ENCODE data around the gene SMAP1.

DNA sequence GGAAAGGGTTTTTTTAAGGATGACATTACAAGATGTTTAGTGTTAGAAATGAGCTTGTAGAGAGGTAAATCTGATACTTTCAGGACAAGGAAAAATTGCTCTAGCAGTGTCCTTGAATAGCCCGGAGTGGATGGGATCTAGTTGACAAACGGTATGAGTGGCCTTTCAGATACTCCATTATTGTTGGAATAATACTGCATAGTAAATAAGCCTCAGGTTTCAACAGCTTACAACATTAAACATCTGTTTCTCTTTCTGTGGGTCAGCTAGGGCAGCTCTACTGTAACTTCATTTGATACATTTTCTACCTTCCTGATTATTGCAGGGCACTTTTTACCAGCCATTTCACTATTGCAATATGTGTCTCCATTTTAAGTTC, 171.2 kb downstream of the SMAP1 start:
- TF ChIP-seq POLR2A (IDR thresholded peaks at IDR 0.05) (no peak), EP300 (IDR thresholded peaks at IDR 0.05) (no peak), POLR2AphosphoS5 (IDR thresholded peaks at IDR 0.05) (no peak)
- TF ChIP-seq, protein P1, sequence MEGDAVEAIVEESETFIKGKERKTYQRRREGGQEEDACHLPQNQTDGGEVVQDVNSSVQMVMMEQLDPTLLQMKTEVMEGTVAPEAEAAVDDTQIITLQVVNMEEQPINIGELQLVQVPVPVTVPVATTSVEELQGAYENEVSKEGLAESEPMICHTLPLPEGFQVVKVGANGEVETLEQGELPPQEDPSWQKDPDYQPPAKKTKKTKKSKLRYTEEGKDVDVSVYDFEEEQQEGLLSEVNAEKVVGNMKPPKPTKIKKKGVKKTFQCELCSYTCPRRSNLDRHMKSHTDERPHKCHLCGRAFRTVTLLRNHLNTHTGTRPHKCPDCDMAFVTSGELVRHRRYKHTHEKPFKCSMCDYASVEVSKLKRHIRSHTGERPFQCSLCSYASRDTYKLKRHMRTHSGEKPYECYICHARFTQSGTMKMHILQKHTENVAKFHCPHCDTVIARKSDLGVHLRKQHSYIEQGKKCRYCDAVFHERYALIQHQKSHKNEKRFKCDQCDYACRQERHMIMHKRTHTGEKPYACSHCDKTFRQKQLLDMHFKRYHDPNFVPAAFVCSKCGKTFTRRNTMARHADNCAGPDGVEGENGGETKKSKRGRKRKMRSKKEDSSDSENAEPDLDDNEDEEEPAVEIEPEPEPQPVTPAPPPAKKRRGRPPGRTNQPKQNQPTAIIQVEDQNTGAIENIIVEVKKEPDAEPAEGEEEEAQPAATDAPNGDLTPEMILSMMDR (IDR thresholded peaks at IDR 0.05): no peak

All from gastroesophageal sphincter (tissue), 3 donors.